H9 (cell line): ENCODE measurements around the gene DNAJC6. TPM values are rescaled to one million over a fixed set of nuclear protein-coding genes. Genes with fewer than 3 reads are reported as not detected.

Source experiments
- DNase-seq: peaks from one replicate; pipeline ENCODE4 v3.0.0-alpha.2; 2017
- H2AFZ ChIP-seq: one replicate; pipeline ENCODE4 v1.6.1; 2013; ENCODE audit warnings: mild to moderate bottlenecking, low read length, control low read depth, moderate library complexity
- H2AK5ac ChIP-seq: 2 replicates; pipeline ENCODE4 v1.6.1; 2013; ENCODE audit warnings: low read length, control low read depth, mixed read lengths; ENCODE audit not compliant: insufficient read length
- H2BK120ac ChIP-seq: one replicate; pipeline ENCODE4 v1.6.1; 2013; ENCODE audit warnings: low read depth, mild to moderate bottlenecking, low read length, control low read depth, inconsistent platforms; ENCODE audit not compliant: poor library complexity, severe bottlenecking
- H2BK12ac ChIP-seq: 2 replicates; pipeline ENCODE4 v1.6.1; 2013; ENCODE audit warnings: low read length, control low read depth, mixed read lengths, low read depth; ENCODE audit not compliant: insufficient read length
- H2BK15ac ChIP-seq: 2 replicates; pipeline ENCODE4 v1.6.1; 2013; ENCODE audit warnings: low read depth, low read length, control low read depth
- H2BK20ac ChIP-seq: one replicate; pipeline ENCODE4 v1.6.1; 2013; ENCODE audit warnings: low read depth, mild to moderate bottlenecking, low read length, control low read depth, inconsistent platforms; ENCODE audit not compliant: poor library complexity, severe bottlenecking
- H2BK5ac ChIP-seq: 2 replicates; pipeline ENCODE4 v1.6.1; 2013; ENCODE audit warnings: low read length, control low read depth, mixed read lengths; ENCODE audit not compliant: insufficient read length
- H3K14ac ChIP-seq: 2 replicates; pipeline ENCODE4 v1.6.1; 2013; ENCODE audit warnings: low read length, control low read depth; ENCODE audit not compliant: insufficient read depth
- H3K18ac ChIP-seq: 2 replicates; pipeline ENCODE4 v1.6.1; 2013; ENCODE audit warnings: low read depth, mild to moderate bottlenecking, mixed read lengths, low read length, control low read depth; ENCODE audit not compliant: insufficient read length
- H3K23ac ChIP-seq: 2 replicates; pipeline ENCODE4 v1.6.1; 2013; ENCODE audit warnings: low read length, control low read depth, mixed read lengths, low read depth; ENCODE audit not compliant: insufficient read length
- H3K23me2 ChIP-seq: 2 replicates; pipeline ENCODE4 v1.6.1; 2013; ENCODE audit warnings: low read depth, mild to moderate bottlenecking, mixed read lengths, low read length, control low read depth; ENCODE audit not compliant: insufficient read length, poor library complexity, severe bottlenecking
- H3K27ac ChIP-seq: 2 replicates; pipeline ENCODE4 v1.5.1; 2013; ENCODE audit warnings: low read length, control low read depth, mixed read lengths, low read depth; ENCODE audit not compliant: insufficient read length
- H3K27me3 ChIP-seq: 2 replicates; pipeline ENCODE4 v1.6.1; 2013; ENCODE audit warnings: low read length, control low read depth, inconsistent platforms; ENCODE audit not compliant: insufficient read depth
- H3K4ac ChIP-seq: 2 replicates; pipeline ENCODE4 v1.6.1; 2013; ENCODE audit warnings: low read depth, mild to moderate bottlenecking, control low read depth, inconsistent platforms, low read length, moderate library complexity
- H3K4me1 ChIP-seq: 2 replicates; pipeline ENCODE4 v1.6.1; 2013; ENCODE audit warnings: low read length, control low read depth, inconsistent platforms; ENCODE audit not compliant: insufficient read depth
- H3K4me2 ChIP-seq: 2 replicates; pipeline ENCODE4 v1.6.1; 2013; ENCODE audit warnings: low read length, control low read depth, mixed read lengths; ENCODE audit not compliant: insufficient read length, insufficient read depth
- H3K56ac ChIP-seq: 2 replicates; pipeline ENCODE4 v1.6.1; 2013; ENCODE audit warnings: low read depth, mild to moderate bottlenecking, mixed read lengths, low read length, control low read depth; ENCODE audit not compliant: insufficient read length
- H3K79me1 ChIP-seq: 2 replicates; pipeline ENCODE4 v1.6.1; 2013; ENCODE audit warnings: low read depth, mild to moderate bottlenecking, moderate library complexity, low read length, control low read depth, inconsistent platforms; ENCODE audit not compliant: insufficient read depth, poor library complexity, severe bottlenecking
- H3K79me2 ChIP-seq: 2 replicates; pipeline ENCODE4 v1.6.1; 2013; ENCODE audit warnings: low read length, control low read depth, inconsistent platforms; ENCODE audit not compliant: insufficient read depth
- H3K9ac ChIP-seq: 2 replicates; pipeline ENCODE4 v1.6.1; 2013; ENCODE audit warnings: low read length, control low read depth, mixed read lengths; ENCODE audit not compliant: insufficient read length; ENCODE audit errors: extremely low read depth
- H3K9me3 ChIP-seq: one replicate; pipeline ENCODE4 v1.6.1; 2013; ENCODE audit warnings: low read depth, low read length, inconsistent platforms; ENCODE audit not compliant: control insufficient read depth
- H3T11ph ChIP-seq: one replicate; pipeline ENCODE4 v1.6.1; 2013; ENCODE audit warnings: mild to moderate bottlenecking, low read length, control low read depth, inconsistent platforms
- H4K20me1 ChIP-seq: one replicate; pipeline ENCODE4 v1.6.1; 2013; ENCODE audit not compliant: control insufficient read depth, insufficient read length, insufficient read depth
- H4K5ac ChIP-seq: 2 replicates; pipeline ENCODE4 v1.6.1; 2013; ENCODE audit warnings: low read depth, mild to moderate bottlenecking, mixed read lengths, low read length, control low read depth; ENCODE audit not compliant: insufficient read length
- H4K8ac ChIP-seq: replicated peaks from 2 replicates; pipeline ENCODE4 v1.6.1; 2013; ENCODE audit warnings: low read length, control low read depth, mixed read lengths, low read depth; ENCODE audit not compliant: insufficient read length
- H4K91ac ChIP-seq: 2 replicates; pipeline ENCODE4 v1.6.1; 2013; ENCODE audit warnings: low read depth, mild to moderate bottlenecking, moderate library complexity, mixed read lengths, low read length, control low read depth; ENCODE audit not compliant: insufficient read length
- H3K27ac Mint-ChIP-seq, 3 experiments: 2 replicates in 2 of 3; 3 replicates in 1 of 3; pipeline ENCODE4 v1.8.0; 2020 to 2021; ENCODE audit warnings: mixed read lengths in 3 of 3, mild to moderate bottlenecking in 1 of 3, moderate library complexity in 1 of 3
- H3K27me3 Mint-ChIP-seq: 2 replicates; pipeline ENCODE4 v1.8.0; 2021; ENCODE audit warnings: low read depth, mild to moderate bottlenecking, moderate library complexity, mixed read lengths
- H3K36me3 Mint-ChIP-seq, 3 experiments: 2 replicates in 2 of 3; 3 replicates in 1 of 3; pipeline ENCODE4 v1.8.0; 2020 to 2021; ENCODE audit warnings: low read depth in 3 of 3, mixed read lengths in 3 of 3; ENCODE audit not compliant: insufficient read depth in 1 of 3
- H3K4me1 Mint-ChIP-seq, 2 experiments: 2 replicates each; pipeline ENCODE4 v1.8.0; 2020; ENCODE audit warnings: mixed read lengths in 2 of 2
- H3K4me3 Mint-ChIP-seq, 2 experiments: 2 replicates in 1 of 2; 3 replicates in 1 of 2; pipeline ENCODE4 v1.8.0; 2020 to 2021; ENCODE audit warnings: mild to moderate bottlenecking in 2 of 2, mixed read lengths in 2 of 2, moderate library complexity in 1 of 2
- H3K9me3 Mint-ChIP-seq, 2 experiments: 2 replicates in 1 of 2; 3 replicates in 1 of 2; pipeline ENCODE4 v1.8.0; 2020; ENCODE audit warnings: mild to moderate bottlenecking in 2 of 2, mixed read lengths in 2 of 2, moderate library complexity in 1 of 2
- CTCF ChIP-seq: fragments of 200-600 bp; sonication (generic); conservative IDR thresholded peaks from 3 replicates; pipeline ENCODE4 v1.8.0; 2021; ENCODE audit warnings: antibody characterized with exemption, mild to moderate bottlenecking
- WGBS: extraction: QIAGEN DNeasy Blood & Tissue Kit; methylation state at CpG from one replicate; pipeline ENCODE4 v1.1.7; 2013; ENCODE audit warnings: missing lambda C conversion rate, low lambda C conversion rate, mixed read lengths; ENCODE audit not compliant: insufficient read length; ENCODE audit errors: extremely low coverage; 5-methylcytosine and 5-hydroxymethylcytosine counted together
- long read RNA-seq: library from polyadenylated mRNA; unstranded; transcript quantifications from one replicate; pipeline ENCODE4 v2.0.0, GENCODE V29; 2020
- total RNA-seq: library from RNA; stranded (reverse); gene quantifications from 2 replicates; pipeline ENCODE4 v1.2.1, GENCODE V29; 2021

Gene DNAJC6
- total RNA-seq, result 2.2 TPM in 2 replicates
- long read RNA-seq, partial matches to known transcripts, result 0 of 3 reads
- long read RNA-seq, other reads (novel, unspliced or antisense), result 3 of 3 reads

DNA sequence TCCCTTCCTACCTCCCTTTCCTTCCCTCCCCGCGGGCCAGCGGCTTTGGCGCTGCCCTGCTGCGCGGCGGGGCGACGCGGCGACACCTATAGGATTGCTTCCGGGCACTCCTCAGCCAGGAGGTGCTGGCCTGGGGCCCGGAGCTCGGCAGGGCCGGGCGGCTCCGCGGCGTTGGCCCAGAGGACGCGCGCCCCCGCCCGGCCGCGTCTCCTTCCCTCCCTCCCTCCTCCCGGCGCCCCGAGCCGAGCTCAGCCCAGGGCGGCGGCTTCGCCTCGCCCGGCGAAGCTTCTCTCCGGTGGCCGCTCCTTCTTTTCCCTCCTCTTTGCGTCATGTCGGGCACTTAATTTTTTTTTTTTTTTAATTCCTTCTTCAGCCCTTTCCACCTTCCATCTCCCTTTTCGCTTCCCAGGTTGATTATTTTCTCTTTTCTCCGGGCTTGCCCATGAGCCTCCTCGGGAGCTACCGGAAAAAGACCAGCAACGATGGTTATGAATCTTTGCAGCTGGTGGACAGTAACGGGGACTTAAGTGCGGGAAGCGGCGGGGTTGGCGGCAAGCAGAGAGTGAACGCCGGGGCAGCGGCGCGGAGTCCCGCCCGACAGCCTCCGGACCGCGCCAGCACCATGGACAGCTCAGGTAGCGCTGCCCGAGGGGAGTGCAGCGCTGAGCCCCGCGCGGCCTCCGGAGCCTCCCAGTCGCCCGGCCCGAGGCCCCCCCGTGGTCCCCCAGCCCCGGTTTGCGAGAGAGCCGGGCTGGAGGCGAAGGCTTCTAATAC is at the start of gene DNAJC6:
TSS of gene DNAJC6 (plus strand) at position 240 of the 774 bp plus-strand sequence. CDS start at position 443, 203 bp downstream.
- H3K27ac ChIP-seq, result no peak within 1 kb of the TSS
- no peak within 1 kb of the TSS for H3K4ac ChIP-seq
- peak within 1 kb of the TSS; percentile 21 for H3K9ac ChIP-seq
- 0 out of 3 replicates have a peak, but pooled peaks have one; percentile 18 for TF ChIP-seq CTCF
- no peaks in the 10 kb centered on the region for H3K27me3 ChIP-seq
- no peak within 1 kb of the TSS for H2BK120ac ChIP-seq
- H4K8ac ChIP-seq, result no peak within 1 kb of the TSS
- no peak within 1 kb of the TSS for H4K5ac ChIP-seq
- H3K4me1 ChIP-seq, result no peaks in the 10 kb centered on the region; the same call in 1 of the 2 replicates
- Mint-ChIP-seq H3K36me3 (no peaks in the 10 kb centered on the region), H3K27ac (peak within 1 kb of the TSS; percentile 75 to 97 (median 88)), H3K27me3 (peaks cover 30% of the 10 kb centered on the region), H3K4me1 (peaks cover 17 to 23% of the 10 kb centered on the region in 2 experiments), H3K4me3 (peak within 1 kb of the TSS; percentile 81 to 90), H3K9me3 (no peaks in the 10 kb centered on the region)
- H3K79me2 ChIP-seq, result no peaks in the 10 kb centered on the region
- H3K23me2 ChIP-seq, result peaks cover 8% of the 10 kb centered on the region
- H3K18ac ChIP-seq, result no peak within 1 kb of the TSS
- H2BK5ac ChIP-seq, result no peak within 1 kb of the TSS
- H3K14ac ChIP-seq, result no peak within 1 kb of the TSS; the same call in 1 of the 2 replicates
- no peaks in the 10 kb centered on the region for H4K20me1 ChIP-seq
- no peak within 1 kb of the TSS for H3K23ac ChIP-seq
- no peak within 1 kb of the TSS for H2AK5ac ChIP-seq
- no peaks in the 10 kb centered on the region for H3K79me1 ChIP-seq
- no peak within 1 kb of the TSS for H2BK12ac ChIP-seq
- H2BK15ac ChIP-seq, result no peak within 1 kb of the TSS
- no peaks in the 10 kb centered on the region for H3K9me3 ChIP-seq
- H3T11ph ChIP-seq, result no peak within 1 kb of the TSS
- H2BK20ac ChIP-seq, result no peak within 1 kb of the TSS
- DNase-seq, result peak; percentile 90
- no peak within 1 kb of the TSS for H2AFZ ChIP-seq
- WGBS, result no CpG with 5 or more reads among the region's 75 CpGs
- H3K4me2 ChIP-seq, result peak within 1 kb of the TSS; percentile 91
- no peak within 1 kb of the TSS for H4K91ac ChIP-seq
- H3K56ac ChIP-seq, result no peak within 1 kb of the TSS
